OCI-LY1 (cell line): ENCODE results near the gene TMEM164.

Source experiments
- H2AFZ ChIP-seq: fragments of 200-600 bp; sonication (generic), shearing (Covaris generic); 2 replicates; pipeline ENCODE4 v1.6.0; 2014; ENCODE audit warnings: antibody characterized with exemption, mild to moderate bottlenecking, low read length
- H3F3A ChIP-seq: fragments of 200-600 bp; sonication (generic), shearing (Covaris generic); 2 replicates; pipeline ENCODE4 v1.6.0; 2014; ENCODE audit warnings: mild to moderate bottlenecking, antibody characterized with exemption, low read length, moderate library complexity; ENCODE audit not compliant: insufficient read depth
- H3K27ac ChIP-seq: fragments of 200-600 bp; sonication (generic); 2 replicates; pipeline ENCODE4 v1.5.1; 2014; ENCODE audit warnings: low read length, mixed run types, mild to moderate bottlenecking, low read depth; ENCODE audit not compliant: poor library complexity, severe bottlenecking
- H3K27me3 ChIP-seq: fragments of 200-600 bp; sonication (generic); 2 replicates; pipeline ENCODE4 v1.6.0; 2014; ENCODE audit warnings: antibody characterized with exemption, mild to moderate bottlenecking, low read length, moderate library complexity; ENCODE audit not compliant: insufficient read depth
- H3K36me3 ChIP-seq: fragments of 200-600 bp; sonication (generic); 2 replicates; pipeline ENCODE4 v1.6.1; 2014; ENCODE audit warnings: mild to moderate bottlenecking, antibody characterized with exemption, low read length, moderate library complexity, mixed read lengths; ENCODE audit not compliant: insufficient read depth
- H3K4me1 ChIP-seq: fragments of 200-600 bp; sonication (generic); 2 replicates; pipeline ENCODE4 v1.5.1; 2014; ENCODE audit warnings: mild to moderate bottlenecking, low read length, moderate library complexity; ENCODE audit not compliant: insufficient read depth, severe bottlenecking
- H3K4me2 ChIP-seq: fragments of 200-600 bp; sonication (generic), shearing (Covaris generic); 2 replicates; pipeline ENCODE4 v1.6.1; 2014; ENCODE audit warnings: low read length
- H3K4me3 ChIP-seq: fragments of 200-600 bp; sonication (generic); 2 replicates; pipeline ENCODE4 v1.5.1; 2014; ENCODE audit warnings: low read length, low read depth, mild to moderate bottlenecking, mixed read lengths; ENCODE audit not compliant: poor library complexity, severe bottlenecking
- H3K79me2 ChIP-seq: fragments of 200-600 bp; shearing (Covaris generic); 2 replicates; pipeline ENCODE4 v1.6.1; 2016; ENCODE audit warnings: mixed run types, low read length, mixed read lengths; ENCODE audit not compliant: insufficient read depth
- H3K9ac ChIP-seq: fragments of 200-600 bp; sonication (generic), shearing (Covaris generic); 2 replicates; pipeline ENCODE4 v1.6.1; 2014; ENCODE audit warnings: mild to moderate bottlenecking, low read length, mixed read lengths
- H3K9me2 ChIP-seq: fragments of 200-600 bp; sonication (generic), shearing (Covaris generic); 2 replicates; pipeline ENCODE4 v1.6.1; 2014; ENCODE audit warnings: low read depth, mild to moderate bottlenecking, low read length, mixed read lengths
- H3K9me3 ChIP-seq: fragments of 200-600 bp; shearing (Covaris generic); 2 replicates; pipeline ENCODE4 v1.6.1; 2014; ENCODE audit warnings: low read length, mixed read lengths
- H4K20me1 ChIP-seq: fragments of 200-600 bp; sonication (generic), shearing (Covaris generic); 2 replicates; pipeline ENCODE4 v1.6.0; 2016; ENCODE audit warnings: mild to moderate bottlenecking, low read length; ENCODE audit not compliant: insufficient read depth
- EZH2 ChIP-seq: fragments of 200-600 bp; sonication (generic), shearing (Covaris generic); IDR thresholded peaks from 2 replicates; pipeline ENCODE4 v1.8.0; 2017; ENCODE audit warnings: borderline replicate concordance, mixed run types, mild to moderate bottlenecking, antibody characterized with exemption, low read length, moderate library complexity, mixed read lengths
- TF ChIP-seq, protein P1 (sequence below): fragments of 200-600 bp; sonication (generic), shearing (Covaris generic); IDR thresholded peaks from 2 replicates; pipeline ENCODE4 v1.5.1; 2017; ENCODE audit warnings: mild to moderate bottlenecking, antibody characterized with exemption, low read length, moderate library complexity, mixed read lengths

TMEM164 gene

DNA sequence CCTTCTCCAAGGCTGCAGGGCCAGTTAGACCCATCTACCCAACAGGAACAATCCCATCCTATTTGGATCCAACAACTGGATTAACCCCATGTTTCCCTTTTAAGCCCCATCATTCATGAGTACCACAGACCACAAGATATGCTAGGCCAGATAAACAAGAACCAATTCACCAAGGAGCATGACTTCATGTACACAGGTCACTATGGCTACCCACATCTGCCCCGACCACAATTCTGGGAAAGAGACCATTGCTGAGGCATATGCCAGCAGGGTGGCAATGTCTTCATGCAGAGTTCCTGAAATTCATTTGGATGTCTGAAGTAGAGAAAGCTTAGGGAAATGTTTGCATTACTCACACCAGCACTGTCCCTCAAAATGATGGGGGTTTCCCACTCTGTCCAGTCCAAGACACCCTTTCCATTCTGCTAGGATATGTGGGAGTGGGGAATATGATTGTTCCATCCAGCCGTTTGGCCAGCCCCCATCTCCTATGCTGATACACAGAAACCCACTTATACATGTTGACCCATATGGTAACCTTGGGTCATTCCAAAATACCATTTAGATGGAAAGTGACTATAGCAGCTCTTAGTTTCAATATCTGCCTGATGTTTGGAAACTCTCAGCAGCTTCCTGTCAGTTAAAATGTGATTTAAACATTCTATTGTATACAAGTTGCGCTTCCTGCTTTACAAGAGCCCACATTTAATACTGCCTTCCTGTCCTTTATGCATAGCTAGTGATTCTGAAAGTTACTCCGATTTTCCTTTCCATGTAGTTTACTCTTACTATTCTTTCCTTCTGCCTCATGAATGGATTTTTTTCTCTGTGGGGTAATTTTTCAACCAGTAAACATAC lies 186.0 kb downstream of the TMEM164 start:
- H3K9me3 ChIP-seq, result no peaks in the 10 kb centered on the region
- H3K9ac ChIP-seq, result no peak overlapping the region
- H3K36me3 ChIP-seq, result no peaks in the 10 kb centered on the region
- no peaks in the 10 kb centered on the region for H3K79me2 ChIP-seq
- no peak overlapping the region for H2AFZ ChIP-seq
- no peaks in the 10 kb centered on the region for H3K27me3 ChIP-seq
- no peak overlapping the region for H3K4me3 ChIP-seq
- H4K20me1 ChIP-seq, result no peaks in the 10 kb centered on the region
- H3K4me1 ChIP-seq, result no peaks in the 10 kb centered on the region
- H3K4me2 ChIP-seq, result no peak overlapping the region
- TF ChIP-seq, protein P1, sequence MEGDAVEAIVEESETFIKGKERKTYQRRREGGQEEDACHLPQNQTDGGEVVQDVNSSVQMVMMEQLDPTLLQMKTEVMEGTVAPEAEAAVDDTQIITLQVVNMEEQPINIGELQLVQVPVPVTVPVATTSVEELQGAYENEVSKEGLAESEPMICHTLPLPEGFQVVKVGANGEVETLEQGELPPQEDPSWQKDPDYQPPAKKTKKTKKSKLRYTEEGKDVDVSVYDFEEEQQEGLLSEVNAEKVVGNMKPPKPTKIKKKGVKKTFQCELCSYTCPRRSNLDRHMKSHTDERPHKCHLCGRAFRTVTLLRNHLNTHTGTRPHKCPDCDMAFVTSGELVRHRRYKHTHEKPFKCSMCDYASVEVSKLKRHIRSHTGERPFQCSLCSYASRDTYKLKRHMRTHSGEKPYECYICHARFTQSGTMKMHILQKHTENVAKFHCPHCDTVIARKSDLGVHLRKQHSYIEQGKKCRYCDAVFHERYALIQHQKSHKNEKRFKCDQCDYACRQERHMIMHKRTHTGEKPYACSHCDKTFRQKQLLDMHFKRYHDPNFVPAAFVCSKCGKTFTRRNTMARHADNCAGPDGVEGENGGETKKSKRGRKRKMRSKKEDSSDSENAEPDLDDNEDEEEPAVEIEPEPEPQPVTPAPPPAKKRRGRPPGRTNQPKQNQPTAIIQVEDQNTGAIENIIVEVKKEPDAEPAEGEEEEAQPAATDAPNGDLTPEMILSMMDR, result no peak
- no peak for TF ChIP-seq EZH2
- H3F3A ChIP-seq, result no peaks in the 10 kb centered on the region
- H3K27ac ChIP-seq, result no peak overlapping the region
- no peaks in the 10 kb centered on the region for H3K9me2 ChIP-seq

DNA sequence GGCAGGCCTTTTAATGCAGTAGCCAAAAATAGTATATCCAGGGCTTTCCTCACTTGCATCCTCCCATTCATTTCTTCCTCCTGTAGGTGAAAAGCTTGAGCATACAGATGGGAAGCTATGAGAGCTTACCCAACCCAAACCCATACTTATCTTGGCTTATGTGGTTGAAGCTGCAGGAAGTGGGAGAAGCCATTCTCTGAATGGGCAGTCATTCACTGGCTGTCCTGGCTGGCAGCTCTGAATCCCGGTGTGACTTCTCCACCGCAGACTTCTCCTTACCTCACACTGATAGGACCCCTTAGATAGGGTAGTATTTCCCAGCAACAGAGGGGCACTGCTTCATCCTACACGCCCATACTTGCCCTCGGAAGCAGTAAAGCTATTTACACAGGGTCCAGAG lies 189.6 kb downstream of the TMEM164 start:
- Histone ChIP-seq H3K36me3 (no peaks in the 10 kb centered on the region), H3K27ac (no peak overlapping the region), H4K20me1 (no peaks in the 10 kb centered on the region), H3K79me2 (no peaks in the 10 kb centered on the region), H3K9ac (no peak overlapping the region), H3F3A (no peaks in the 10 kb centered on the region), H3K4me1 (no peaks in the 10 kb centered on the region), H3K27me3 (no peaks in the 10 kb centered on the region), H3K4me2 (no peak overlapping the region), H3K4me3 (no peak overlapping the region), H2AFZ (no peak overlapping the region), H3K9me3 (no peaks in the 10 kb centered on the region), H3K9me2 (no peaks in the 10 kb centered on the region)
- TF ChIP-seq, protein P1, result no peak
- TF ChIP-seq EZH2, result no peak

DNA sequence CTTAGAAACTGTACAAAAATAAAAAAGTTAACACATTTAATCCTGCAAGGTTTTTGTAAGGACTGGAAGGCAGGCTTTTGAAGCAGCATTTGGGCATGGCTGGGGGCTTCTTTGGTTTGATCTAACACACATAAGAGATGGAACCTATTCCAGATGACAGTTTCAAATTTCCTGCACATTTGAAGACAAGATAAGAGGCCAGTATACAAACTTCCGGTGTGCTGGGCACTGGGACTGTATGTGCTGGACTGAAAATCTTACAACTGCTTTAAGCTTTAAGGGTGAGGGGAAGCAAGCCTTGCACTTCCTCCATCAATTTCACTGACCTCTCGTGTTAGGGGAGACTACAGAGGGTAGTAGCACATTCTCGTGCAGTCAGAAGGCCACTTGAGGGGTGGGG lies 192.1 kb downstream of the TMEM164 start:
- no peaks in the 10 kb centered on the region for H3K27me3 ChIP-seq
- no peaks in the 10 kb centered on the region for H3F3A ChIP-seq
- H3K4me2 ChIP-seq, result no peak overlapping the region
- no peaks in the 10 kb centered on the region for H3K36me3 ChIP-seq
- no peaks in the 10 kb centered on the region for H3K79me2 ChIP-seq
- H3K27ac ChIP-seq, result no peak overlapping the region
- no peaks in the 10 kb centered on the region for H3K9me3 ChIP-seq
- no peak overlapping the region for H3K9ac ChIP-seq
- no peak overlapping the region for H3K4me3 ChIP-seq
- no peak overlapping the region for H2AFZ ChIP-seq
- H4K20me1 ChIP-seq, result no peaks in the 10 kb centered on the region
- TF ChIP-seq, protein P1, result no peak
- no peak for TF ChIP-seq EZH2
- H3K4me1 ChIP-seq, result no peaks in the 10 kb centered on the region
- H3K9me2 ChIP-seq, result no peaks in the 10 kb centered on the region
